ENCODE results near the gene ZMAT5. TPM values are rescaled to one million over a fixed set of nuclear protein-coding genes. Genes with fewer than 3 reads are reported as not detected.
A peak's percentile ranks its signal among the peaks of the same experiment; 100 is the strongest.

The ZMAT5 gene
- total and polyA plus RNA-seq, 10 of the 15 experiments (the other 5 are each of a cell fraction or from before 2014, with no cell fraction given) = 2.3 to 43.0 (median 21.9) TPM

GRCh38 chr22:29768052-29768693 is 1.4 kb upstream of the ZMAT5 start:
- Histone ChIP-seq H3K27ac (ENCODE audit: control insufficient read depth, insufficient read depth) (peak overlapping the region; percentile 83), H3K36me3 (ENCODE audit: control insufficient read depth in 2 of 2, insufficient read depth in 2 of 2, low read length in 1 of 2) (peaks cover 2 to 8% of the 10 kb centered on the region in 2 experiments), H3K9me3 (replicated peaks; ENCODE audit: control insufficient read depth, insufficient read depth, low read length) (no peaks in the 10 kb centered on the region; the same call in 2 of the 3 replicates), H3K27me3 (replicated peaks in 1 of 2; ENCODE audit: control insufficient read depth in 2 of 2, insufficient read depth in 2 of 2, low read length in 1 of 2) (no peaks in the 10 kb centered on the region), H4K20me1 (ENCODE audit: control insufficient read depth, insufficient read depth) (no peaks in the 10 kb centered on the region), H3K79me2 (ENCODE audit: control insufficient read depth, insufficient read depth, low read length) (peaks cover 30% of the 10 kb centered on the region), H2AFZ (ENCODE audit: control insufficient read depth, low read depth, low read length) (no peak overlapping the region), H3K4me1 (ENCODE audit: control insufficient read depth, insufficient read depth, low read length) (peaks cover 4% of the 10 kb centered on the region), H3K4me2 (ENCODE audit: control insufficient read depth, insufficient read depth) (peak overlapping the region; percentile 98), H3K9ac (ENCODE audit: control insufficient read depth, insufficient read depth, low read length) (peak overlapping the region; percentile 92), H3K4me3 (peak overlapping the region; percentile 98)
- in situ Hi-C loops (cut with MboI) = no loop called here
- no TSS peak for BruUV-seq (replicated peaks)
- CTCF ChIA-PET = interaction anchor here (0.5 kb wide), 1 partner anchor 21 kb away, joined by 3 read pairs; no protein-coding TSS in a partner anchor
- no peak for TF ChIP-seq ZNF622 (IDR thresholded peaks at IDR 0.05)
- TF ChIP-seq CBX5 (IDR thresholded peaks at IDR 0.05; ENCODE audit: low read depth) = no peak
- TF ChIP-seq CHD1 (IDR thresholded peaks at IDR 0.05; ENCODE audit: low read depth, low read length) = no peak
- no peak for TF ChIP-seq STAT1 (conservative IDR thresholded peaks at IDR 0.05)
- no peak for TF ChIP-seq POLR2AphosphoS5 (IDR thresholded peaks at IDR 0.05; ENCODE audit: low read length)
- TF ChIP-seq DPF2 (IDR thresholded peaks at IDR 0.05) = no peak
- TF ChIP-seq CREB1 (IDR thresholded peaks at IDR 0.05; ENCODE audit: low read depth) = no peak
- no peak for TF ChIP-seq BRCA1 (IDR thresholded peaks at IDR 0.05; ENCODE audit: low read depth, low read length)
- TF ChIP-seq YY1 (IDR thresholded peaks at IDR 0.05; ENCODE audit: low read depth, low read length) = no peak
- TF ChIP-seq, protein P1, sequence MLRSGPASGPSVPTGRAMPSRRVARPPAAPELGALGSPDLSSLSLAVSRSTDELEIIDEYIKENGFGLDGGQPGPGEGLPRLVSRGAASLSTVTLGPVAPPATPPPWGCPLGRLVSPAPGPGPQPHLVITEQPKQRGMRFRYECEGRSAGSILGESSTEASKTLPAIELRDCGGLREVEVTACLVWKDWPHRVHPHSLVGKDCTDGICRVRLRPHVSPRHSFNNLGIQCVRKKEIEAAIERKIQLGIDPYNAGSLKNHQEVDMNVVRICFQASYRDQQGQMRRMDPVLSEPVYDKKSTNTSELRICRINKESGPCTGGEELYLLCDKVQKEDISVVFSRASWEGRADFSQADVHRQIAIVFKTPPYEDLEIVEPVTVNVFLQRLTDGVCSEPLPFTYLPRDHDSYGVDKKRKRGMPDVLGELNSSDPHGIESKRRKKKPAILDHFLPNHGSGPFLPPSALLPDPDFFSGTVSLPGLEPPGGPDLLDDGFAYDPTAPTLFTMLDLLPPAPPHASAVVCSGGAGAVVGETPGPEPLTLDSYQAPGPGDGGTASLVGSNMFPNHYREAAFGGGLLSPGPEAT (IDR thresholded peaks at IDR 0.05; ENCODE audit: low read depth) = no peak
- TF ChIP-seq GABPA (IDR thresholded peaks at IDR 0.05; ENCODE audit: low read depth) = no peak
- no peak for TF ChIP-seq CHD4 (IDR thresholded peaks at IDR 0.05)
- no peak for TF ChIP-seq PAX8 (IDR thresholded peaks at IDR 0.05)
- TF ChIP-seq, protein P2, sequence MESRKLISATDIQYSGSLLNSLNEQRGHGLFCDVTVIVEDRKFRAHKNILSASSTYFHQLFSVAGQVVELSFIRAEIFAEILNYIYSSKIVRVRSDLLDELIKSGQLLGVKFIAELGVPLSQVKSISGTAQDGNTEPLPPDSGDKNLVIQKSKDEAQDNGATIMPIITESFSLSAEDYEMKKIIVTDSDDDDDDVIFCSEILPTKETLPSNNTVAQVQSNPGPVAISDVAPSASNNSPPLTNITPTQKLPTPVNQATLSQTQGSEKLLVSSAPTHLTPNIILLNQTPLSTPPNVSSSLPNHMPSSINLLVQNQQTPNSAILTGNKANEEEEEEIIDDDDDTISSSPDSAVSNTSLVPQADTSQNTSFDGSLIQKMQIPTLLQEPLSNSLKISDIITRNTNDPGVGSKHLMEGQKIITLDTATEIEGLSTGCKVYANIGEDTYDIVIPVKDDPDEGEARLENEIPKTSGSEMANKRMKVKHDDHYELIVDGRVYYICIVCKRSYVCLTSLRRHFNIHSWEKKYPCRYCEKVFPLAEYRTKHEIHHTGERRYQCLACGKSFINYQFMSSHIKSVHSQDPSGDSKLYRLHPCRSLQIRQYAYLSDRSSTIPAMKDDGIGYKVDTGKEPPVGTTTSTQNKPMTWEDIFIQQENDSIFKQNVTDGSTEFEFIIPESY (IDR thresholded peaks at IDR 0.05) = no peak
- no peak for TF ChIP-seq TBL1XR1 (IDR thresholded peaks at IDR 0.05; ENCODE audit: low read depth, low read length)
- no peak for TF ChIP-seq CREM (IDR thresholded peaks at IDR 0.05; ENCODE audit: low read depth)
- no peak for TF ChIP-seq WRNIP1 (IDR thresholded peaks at IDR 0.05; ENCODE audit: borderline replicate concordance, low read depth, low read length)
- FAIRE-seq (no peak), ATAC-seq (no peak), DNase-seq (ENCODE audit: low read depth, low spot score) (no peak)
- RAD21 ChIA-PET (ENCODE audit: unreplicated experiment) = no interaction called here
- WGBS (ENCODE audit: insufficient coverage, insufficient replicate concordance, low lambda C conversion rate, missing lambda C conversion rate) = 46% methylated on average over 6 of the region's 6 CpGs
- POLR2A ChIA-PET = no interaction called here
- intact Hi-C loops (cut with micrococcal nuclease; ENCODE audit: unreplicated experiment) = no loop called here
- SMC1A ChIA-PET (ENCODE audit: uncharacterized antibody, unreplicated experiment) = no interaction called here

Data from GM12878 (cell line).